ENCODE data around the gene TNNC2.
"Not testable (repeated sequence)": the region's sequence is repeated elsewhere in the genome, so short reads cannot be mapped to it uniquely, and the experiment has no call there.

Gene TNNC2

DNA sequence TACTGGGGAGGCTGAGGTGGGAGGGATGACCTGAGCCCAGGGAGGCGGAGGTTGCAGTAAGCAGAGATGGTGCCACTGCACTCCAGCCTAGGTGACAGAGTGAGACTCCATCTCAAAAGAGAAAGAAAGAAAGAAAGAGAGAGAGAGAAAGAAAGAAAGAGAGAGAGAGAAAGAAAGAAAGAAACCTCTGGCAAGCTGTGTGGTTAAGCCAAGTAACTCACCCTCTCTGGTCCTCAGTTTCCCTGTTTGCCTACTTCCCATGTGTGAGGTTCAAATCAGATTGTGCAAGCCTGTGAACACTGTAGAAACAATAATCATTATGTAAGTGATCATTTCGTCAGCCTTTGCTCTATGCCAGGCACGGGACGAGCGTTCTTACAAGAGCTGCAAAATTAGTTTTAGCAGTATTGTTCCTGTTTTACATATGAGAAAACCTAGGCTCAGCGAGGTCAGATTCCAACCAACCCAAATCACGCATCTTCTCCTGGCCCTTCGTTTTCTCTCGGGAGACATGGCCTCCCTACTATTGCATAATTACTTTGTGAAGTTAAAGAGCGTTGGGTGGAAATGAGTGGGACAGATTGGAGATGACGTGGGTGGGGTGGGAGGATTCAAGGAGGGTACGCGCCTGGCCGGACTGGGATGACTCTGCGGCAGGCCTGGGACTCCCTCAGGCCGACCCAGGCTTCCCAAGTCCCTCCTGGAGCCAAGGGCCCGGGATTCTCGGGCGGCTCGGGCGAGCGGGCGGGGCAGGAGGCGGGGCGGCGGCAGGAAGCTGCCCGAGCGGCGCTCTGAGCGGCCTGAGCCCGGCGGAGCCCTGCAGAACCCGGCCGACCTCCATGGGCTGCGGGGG, 6.1 kb upstream of the TNNC2 start, which contains the start of gene SNX21:
TSS of gene SNX21 (plus strand) at position 770 of the 853 bp plus-strand sequence. CDS start 121 bp downstream, outside the sequence.
- WGBS = 10% methylated on average over 29 of the region's 35 CpGs
- Histone ChIP-seq H2BK15ac (ENCODE audit: low read depth, poor library complexity, severe bottlenecking) (peak within 1 kb of the TSS; percentile 99), H4K91ac (ENCODE audit: low read length) (peak within 1 kb of the TSS; percentile 98), H3K36me3 (ENCODE audit: control insufficient read depth in 1 of 2, insufficient read depth in 2 of 2, low read depth in 1 of 2, low read length in 2 of 2) (peaks cover 9 to 28% of the 10 kb centered on the region in 2 experiments), H3K23ac (ENCODE audit: low read length in 2 of 2) (peak within 1 kb of the TSS in 1 of 2 experiments; percentile 40), H3K18ac (ENCODE audit: low read depth in 1 of 2, low read length in 2 of 2) (peak within 1 kb of the TSS; percentile 79 to 98), H3K4me2 (ENCODE audit: low read length, poor library complexity, severe bottlenecking) (peak within 1 kb of the TSS; percentile 92), H3K4me3 (ENCODE audit: insufficient read depth in 1 of 2, low read depth in 1 of 2, low read length in 2 of 2) (peak within 1 kb of the TSS; percentile 81 to 87), H2AFZ (ENCODE audit: low read depth, low read length) (peak within 1 kb of the TSS; percentile 32), H2AK5ac (ENCODE audit: low read length, severe bottlenecking) (no peak within 1 kb of the TSS), H3K9ac (ENCODE audit: low read length) (peak within 1 kb of the TSS; percentile 95), H3K27me3 (ENCODE audit: control insufficient read depth in 1 of 2, insufficient read depth in 1 of 2, low read length in 2 of 2) (no peaks in the 10 kb centered on the region), H3K79me1 (replicated peaks; ENCODE audit: low read length, poor library complexity, severe bottlenecking) (peaks cover 9% of the 10 kb centered on the region), H4K8ac (ENCODE audit: low read length) (peak within 1 kb of the TSS; percentile 96), H3K14ac (ENCODE audit: low read length in 2 of 2) (peak within 1 kb of the TSS in 1 of 2 experiments; percentile 76), H3K27ac (ENCODE audit: low read length, poor library complexity, severe bottlenecking) (peak within 1 kb of the TSS; percentile 74), H3K4me1 (ENCODE audit: control insufficient read depth, insufficient read depth, low read depth, low read length) (peaks cover 16% of the 10 kb centered on the region), H3K4ac (ENCODE audit: low read depth in 1 of 2, low read length in 2 of 2) (peak within 1 kb of the TSS; percentile 74 to 88), H2BK120ac (ENCODE audit: low read depth, low read length) (peak within 1 kb of the TSS; percentile 98), H2BK12ac (ENCODE audit: low read length in 2 of 2) (peak within 1 kb of the TSS; percentile 5 to 87), H3K9me3 (ENCODE audit: control insufficient read depth, low read length) (no peaks in the 10 kb centered on the region), H2BK5ac (ENCODE audit: low read depth, low read length, poor library complexity, severe bottlenecking) (peak within 1 kb of the TSS; percentile 69)
- peak; percentile 97 for DNase-seq

GRCh38 chr20:45832619-45833018, 5.5 kb upstream of the TNNC2 start:
- H2BK5ac ChIP-seq (ENCODE audit: low read depth, low read length, poor library complexity, severe bottlenecking) = no peak overlapping the region
- H3K9me3 ChIP-seq (ENCODE audit: control insufficient read depth, low read length) = no peaks in the 10 kb centered on the region
- no peak overlapping the region for H2AFZ ChIP-seq (ENCODE audit: low read depth, low read length)
- peak overlapping the region in 1 of 2 experiments; percentile 87 for H3K4me3 ChIP-seq (ENCODE audit: insufficient read depth in 1 of 2, low read depth in 1 of 2, low read length in 2 of 2)
- H3K18ac ChIP-seq (ENCODE audit: low read depth in 1 of 2, low read length in 2 of 2) = no peak overlapping the region
- peak overlapping the region; percentile 62 for H2AK5ac ChIP-seq (ENCODE audit: low read length, severe bottlenecking)
- peak overlapping the region in 1 of 2 experiments; percentile 87 for H2BK12ac ChIP-seq (ENCODE audit: low read length in 2 of 2)
- H3K4me2 ChIP-seq (ENCODE audit: low read length, poor library complexity, severe bottlenecking) = no peak overlapping the region
- no peak overlapping the region for H2BK120ac ChIP-seq (ENCODE audit: low read depth, low read length)
- 84% methylated on average over 3 of the region's 4 CpGs for WGBS
- H4K91ac ChIP-seq (ENCODE audit: low read length) = no peak overlapping the region
- H3K36me3 ChIP-seq (ENCODE audit: control insufficient read depth in 1 of 2, insufficient read depth in 2 of 2, low read depth in 1 of 2, low read length in 2 of 2) = peaks cover 8 to 23% of the 10 kb centered on the region in 2 experiments
- H3K4me1 ChIP-seq (ENCODE audit: control insufficient read depth, insufficient read depth, low read depth, low read length) = peaks cover 16% of the 10 kb centered on the region
- no peak overlapping the region for H3K14ac ChIP-seq (ENCODE audit: low read length in 2 of 2)
- no peak overlapping the region for H2BK15ac ChIP-seq (ENCODE audit: low read depth, poor library complexity, severe bottlenecking)
- no peaks in the 10 kb centered on the region for H3K27me3 ChIP-seq (ENCODE audit: control insufficient read depth in 1 of 2, insufficient read depth in 1 of 2, low read length in 2 of 2)
- H3K23ac ChIP-seq (ENCODE audit: low read length in 2 of 2) = no peak overlapping the region
- H3K27ac ChIP-seq (ENCODE audit: low read length, poor library complexity, severe bottlenecking) = no peak overlapping the region
- H4K8ac ChIP-seq (ENCODE audit: low read length) = peak overlapping the region; percentile 81
- H3K79me1 ChIP-seq (replicated peaks; ENCODE audit: low read length, poor library complexity, severe bottlenecking) = peaks cover 9% of the 10 kb centered on the region
- H3K9ac ChIP-seq (ENCODE audit: low read length) = peak overlapping the region; percentile 95
- no peak overlapping the region for H3K4ac ChIP-seq (ENCODE audit: low read depth in 1 of 2, low read length in 2 of 2)
- no peak for DNase-seq

GRCh38 chr20:45829673-45830106, 2.6 kb upstream of the TNNC2 start:
- not testable (repeated sequence) for H3K9ac ChIP-seq (ENCODE audit: low read length); H4K8ac ChIP-seq (ENCODE audit: low read length); H3K27ac ChIP-seq (ENCODE audit: low read length, poor library complexity, severe bottlenecking); DNase-seq; H3K23ac ChIP-seq (ENCODE audit: low read length in 2 of 2); H2BK15ac ChIP-seq (ENCODE audit: low read depth, poor library complexity, severe bottlenecking); H3K4ac ChIP-seq (ENCODE audit: low read depth in 1 of 2, low read length in 2 of 2); H2AK5ac ChIP-seq (ENCODE audit: low read length, severe bottlenecking); H4K91ac ChIP-seq (ENCODE audit: low read length); H3K79me1 ChIP-seq (replicated peaks; ENCODE audit: low read length, poor library complexity, severe bottlenecking); H3K36me3 ChIP-seq (ENCODE audit: control insufficient read depth in 1 of 2, insufficient read depth in 2 of 2, low read depth in 1 of 2, low read length in 2 of 2); H3K9me3 ChIP-seq (ENCODE audit: control insufficient read depth, low read length); H3K18ac ChIP-seq (ENCODE audit: low read depth in 1 of 2, low read length in 2 of 2); H2BK5ac ChIP-seq (ENCODE audit: low read depth, low read length, poor library complexity, severe bottlenecking); H3K4me2 ChIP-seq (ENCODE audit: low read length, poor library complexity, severe bottlenecking); H2AFZ ChIP-seq (ENCODE audit: low read depth, low read length); H3K14ac ChIP-seq (ENCODE audit: low read length in 2 of 2); H3K27me3 ChIP-seq (ENCODE audit: control insufficient read depth in 1 of 2, insufficient read depth in 1 of 2, low read length in 2 of 2); H2BK120ac ChIP-seq (ENCODE audit: low read depth, low read length); H3K4me3 ChIP-seq (ENCODE audit: insufficient read depth in 1 of 2, low read depth in 1 of 2, low read length in 2 of 2); H2BK12ac ChIP-seq (ENCODE audit: low read length in 2 of 2)
- WGBS = 92% methylated on average over 4 of the region's 4 CpGs
- H3K4me1 ChIP-seq (ENCODE audit: control insufficient read depth, insufficient read depth, low read depth, low read length) = peaks cover 20% of the 10 kb centered on the region

DNA sequence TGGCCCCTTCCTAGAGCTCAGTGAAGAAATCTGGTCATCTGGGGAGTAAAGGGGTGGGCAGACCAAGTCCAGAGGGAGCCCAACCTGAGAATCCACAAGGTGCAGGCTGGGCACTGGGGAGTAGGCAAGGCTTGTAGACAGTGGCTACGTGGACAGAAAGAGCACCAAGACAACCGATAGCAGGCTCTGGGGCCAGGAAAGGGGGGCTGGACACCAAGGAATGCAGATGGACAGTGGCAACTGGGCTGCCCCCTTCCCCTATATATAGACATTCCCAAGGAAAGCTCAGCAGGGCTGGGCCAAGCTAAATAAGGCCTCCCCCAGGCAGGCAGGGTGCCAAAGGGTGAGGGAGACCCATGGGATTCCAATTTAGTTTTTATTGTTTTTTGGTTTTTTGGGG, 1.5 kb upstream of the TNNC2 start:
- Histone ChIP-seq H4K91ac (ENCODE audit: low read length) (no peak overlapping the region), H3K79me1 (replicated peaks; ENCODE audit: low read length, poor library complexity, severe bottlenecking) (no peaks in the 10 kb centered on the region), H3K18ac (ENCODE audit: low read depth in 1 of 2, low read length in 2 of 2) (no peak overlapping the region), H2BK5ac (ENCODE audit: low read depth, low read length, poor library complexity, severe bottlenecking) (peak overlapping the region; percentile 10), H3K23ac (ENCODE audit: low read length in 2 of 2) (no peak overlapping the region), H3K9ac (ENCODE audit: low read length) (no peak overlapping the region), H3K14ac (ENCODE audit: low read length in 2 of 2) (no peak overlapping the region), H2BK12ac (ENCODE audit: low read length in 2 of 2) (no peak overlapping the region), H2BK120ac (ENCODE audit: low read depth, low read length) (no peak overlapping the region), H3K9me3 (ENCODE audit: control insufficient read depth, low read length) (no peaks in the 10 kb centered on the region), H3K27ac (ENCODE audit: low read length, poor library complexity, severe bottlenecking) (no peak overlapping the region), H2AFZ (ENCODE audit: low read depth, low read length) (no peak overlapping the region), H3K4me3 (ENCODE audit: insufficient read depth in 1 of 2, low read depth in 1 of 2, low read length in 2 of 2) (no peak overlapping the region), H2BK15ac (ENCODE audit: low read depth, poor library complexity, severe bottlenecking) (no peak overlapping the region), H3K4me2 (ENCODE audit: low read length, poor library complexity, severe bottlenecking) (no peak overlapping the region), H2AK5ac (ENCODE audit: low read length, severe bottlenecking) (peak overlapping the region; percentile 31), H4K8ac (ENCODE audit: low read length) (peak overlapping the region; percentile 28), H3K27me3 (ENCODE audit: control insufficient read depth in 1 of 2, insufficient read depth in 1 of 2, low read length in 2 of 2) (peaks cover 0 to 6% of the 10 kb centered on the region in 2 experiments), H3K4me1 (ENCODE audit: control insufficient read depth, insufficient read depth, low read depth, low read length) (peaks cover 22% of the 10 kb centered on the region), H3K4ac (ENCODE audit: low read depth in 1 of 2, low read length in 2 of 2) (no peak overlapping the region), H3K36me3 (ENCODE audit: control insufficient read depth in 1 of 2, insufficient read depth in 2 of 2, low read depth in 1 of 2, low read length in 2 of 2) (no peaks in the 10 kb centered on the region)
- DNase-seq = no peak
- 49% methylated on average over 2 of the region's 2 CpGs for WGBS

Data from mesenchymal stem cell (in vitro differentiated cells and primary cell).